NK-92 (cell line): ENCODE results near the gene GTPBP4.

ENCODE experiments used
- DNase-seq: peaks from one replicate; lab custom pipeline; 2025; ENCODE audit not compliant: unreplicated experiment; lab: John Stamatoyannopoulos, UW

Gene GTPBP4

GRCh38 chr10:987870-988666 lies at the start of gene GTPBP4:
Gene GTPBP4 (plus strand): TSS chr10:988434. CDS start chr10:988480, 46 bp downstream.
- peak; percentile 69 for DNase-seq

GRCh38 chr10:938941-939678 lies 49.1 kb upstream of the GTPBP4 start:
- DNase-seq: no peak

GRCh38 chr10:943334-944033 lies 44.8 kb upstream of the GTPBP4 start:
- no peak for DNase-seq

- no peak for DNase-seq
Observed at GRCh38 chr10:944034-944831, 44.0 kb upstream of the GTPBP4 start.

- DNase-seq: no peak
Observed at GRCh38 chr10:945778-946177, 42.5 kb upstream of the GTPBP4 start.

- no peak for DNase-seq
Observed at GRCh38 chr10:947051-947450, 41.2 kb upstream of the GTPBP4 start.

- no peak for DNase-seq
Observed at GRCh38 chr10:947881-948280, 40.4 kb upstream of the GTPBP4 start.

- no peak for DNase-seq
Observed at GRCh38 chr10:948347-948746, 39.9 kb upstream of the GTPBP4 start.

GRCh38 chr10:949446-949845 lies 38.8 kb upstream of the GTPBP4 start:
- DNase-seq: no peak

- no peak for DNase-seq
Observed at GRCh38 chr10:953836-954235, 34.4 kb upstream of the GTPBP4 start.

GRCh38 chr10:954396-954795 lies 33.8 kb upstream of the GTPBP4 start:
- DNase-seq: no peak

GRCh38 chr10:955127-955819 lies 33.0 kb upstream of the GTPBP4 start:
- no peak for DNase-seq

GRCh38 chr10:955820-956217 lies 32.4 kb upstream of the GTPBP4 start:
- DNase-seq: no peak

GRCh38 chr10:958106-958505 lies 30.1 kb upstream of the GTPBP4 start:
- no peak for DNase-seq

- no peak for DNase-seq
Observed at GRCh38 chr10:958856-959255, 29.4 kb upstream of the GTPBP4 start.

GRCh38 chr10:962342-962741 lies 25.9 kb upstream of the GTPBP4 start:
- DNase-seq: no peak

- DNase-seq: no peak
Observed at GRCh38 chr10:963186-963585, 25.0 kb upstream of the GTPBP4 start.

- DNase-seq: no peak
Observed at GRCh38 chr10:963655-964054, 24.6 kb upstream of the GTPBP4 start.

GRCh38 chr10:964321-964987 lies 23.8 kb upstream of the GTPBP4 start:
- no peak for DNase-seq

- DNase-seq: no peak
Observed at GRCh38 chr10:964988-965417, 23.2 kb upstream of the GTPBP4 start.
